Stomach (tissue), 9 donors: ENCODE measurements around the gene TMTC2. TPM values are rescaled to one million over a fixed set of nuclear protein-coding genes. Genes with fewer than 3 reads are reported as not detected.

ENCODE experiments used
- DNase-seq, 2 donors: peaks; one replicate each; pipeline versions ENCODE4 v3.0.0 to v3.0.0-alpha.2; 2013 to 2019
- H3K27ac ChIP-seq, 5 donors: fragments of 200-600 bp in 4 of 5; sonication (generic) in 4 of 5; one replicate each; pipeline ENCODE4 v1.5.1; 2013 to 2019; ENCODE audit warnings: mild to moderate bottlenecking in 1 of 5, moderate library complexity in 1 of 5
- H3K27me3 ChIP-seq, 3 donors: fragments of 200-600 bp; sonication (generic); one replicate each; pipeline ENCODE4 v1.5.1; 2017 to 2019; ENCODE audit warnings: mixed run types in 1 of 3
- H3K36me3 ChIP-seq, 4 donors: fragments of 200-600 bp; sonication (generic); 1 replicate in 3 of 4; 2 replicates in 1 of 4; pipeline ENCODE4 v1.5.1; 2016 to 2019
- H3K4me1 ChIP-seq, 4 donors: fragments of 200-600 bp; sonication (generic); one replicate each; pipeline ENCODE4 v1.5.1; 2016 to 2019
- H3K4me3 ChIP-seq, 4 donors: fragments of 200-600 bp; sonication (generic) in 3 of 4; one replicate each; pipeline ENCODE4 v1.5.1; 2016 to 2019; ENCODE audit warnings: mild to moderate bottlenecking in 1 of 4
- H3K9me3 ChIP-seq, 4 donors: fragments of 200-600 bp; sonication (generic); one replicate each; pipeline ENCODE4 v1.5.1; 2016 to 2019
- EP300 ChIP-seq: sonication (generic); formaldehyde crosslinking; IDR thresholded peaks from one replicate; pipeline ENCODE4 v1.6.1; 2017; ENCODE audit warnings: antibody characterized with exemption
- POLR2A ChIP-seq, 4 donors: fragments of 450-650 bp; IDR thresholded peaks; one replicate each; pipeline ENCODE4 v1.6.1; 2016; ENCODE audit warnings: antibody characterized with exemption in 4 of 4, control low read depth in 2 of 4, mild to moderate bottlenecking in 1 of 4, moderate library complexity in 1 of 4
- POLR2AphosphoS5 ChIP-seq, 3 donors: sonication (generic); formaldehyde crosslinking; IDR thresholded peaks; one replicate each; pipeline ENCODE4 v1.6.1; 2016; ENCODE audit warnings: antibody characterized with exemption in 3 of 3
- WGBS, 5 donors: extraction: QIAGEN DNeasy Blood & Tissue Kit in 3 of 5; methylation state at CpG; one replicate each; pipeline versions ENCODE4 v1.1.5 to v1.1.7; 2013 to 2018; 5-methylcytosine and 5-hydroxymethylcytosine counted together
- intact Hi-C: fragments of 100-400 bp; cut with DNase I; formaldehyde crosslinking; loops from one replicate; pipeline ENCODE4 v1.15.1; 2023; ENCODE audit warnings: low total_unique reads
- polyA plus RNA-seq, 3 donors: library from polyadenylated mRNA; stranded (reverse); fragments of 200-250 nt; gene quantifications; one replicate each; pipeline ENCODE4 v1.2.3, GENCODE V29; 2013
- total RNA-seq, 5 donors: library from RNA; depleted of rRNA; stranded (reverse); fragments of >200 nt; gene quantifications; one replicate each; pipeline versions ENCODE4 v1.1.0 to v1.2.3, GENCODE V29; 2014 to 2016
- TF ChIP-seq, protein P1 (sequence below), 7 experiments: fragments of 450-650 bp in 4 of 7; fragments of 200-600 bp in 3 of 7; sonication (generic) in 3 of 7; IDR thresholded peaks; one replicate each; pipeline ENCODE4 v1.5.1; 2016 to 2019; ENCODE audit warnings: antibody characterized with exemption in 7 of 7, control low read depth in 2 of 7, mild to moderate bottlenecking in 1 of 7
- donor health status: healthy with polysubstance abuse.
- donor health status: Bipolar disorder and iron deficiency.
- donor health status: healthy.

TMTC2 gene
- total and polyA plus RNA-seq, 8 donors, result 6.1 to 60.0 (median 27.5) TPM

- Histone ChIP-seq H3K27me3 (no peaks in the 10 kb centered on the region), H3K27ac (no peak overlapping the region), H3K36me3 (no peaks in the 10 kb centered on the region), H3K4me3 (no peak overlapping the region), H3K4me1 (peaks cover 0 to 10% (median 0%) of the 10 kb centered on the region in 4 donors), H3K9me3 (no peaks in the 10 kb centered on the region)
- intact Hi-C loops, result no loop called here
- 31 to 50% (median 38%) methylated on average over 4 of the region's 4 CpGs for WGBS, 5 donors
- TF ChIP-seq POLR2A (IDR thresholded peaks at IDR 0.05) (no peak), EP300 (no peak), POLR2AphosphoS5 (IDR thresholded peaks at IDR 0.05) (no peak)
- TF ChIP-seq, protein P1, sequence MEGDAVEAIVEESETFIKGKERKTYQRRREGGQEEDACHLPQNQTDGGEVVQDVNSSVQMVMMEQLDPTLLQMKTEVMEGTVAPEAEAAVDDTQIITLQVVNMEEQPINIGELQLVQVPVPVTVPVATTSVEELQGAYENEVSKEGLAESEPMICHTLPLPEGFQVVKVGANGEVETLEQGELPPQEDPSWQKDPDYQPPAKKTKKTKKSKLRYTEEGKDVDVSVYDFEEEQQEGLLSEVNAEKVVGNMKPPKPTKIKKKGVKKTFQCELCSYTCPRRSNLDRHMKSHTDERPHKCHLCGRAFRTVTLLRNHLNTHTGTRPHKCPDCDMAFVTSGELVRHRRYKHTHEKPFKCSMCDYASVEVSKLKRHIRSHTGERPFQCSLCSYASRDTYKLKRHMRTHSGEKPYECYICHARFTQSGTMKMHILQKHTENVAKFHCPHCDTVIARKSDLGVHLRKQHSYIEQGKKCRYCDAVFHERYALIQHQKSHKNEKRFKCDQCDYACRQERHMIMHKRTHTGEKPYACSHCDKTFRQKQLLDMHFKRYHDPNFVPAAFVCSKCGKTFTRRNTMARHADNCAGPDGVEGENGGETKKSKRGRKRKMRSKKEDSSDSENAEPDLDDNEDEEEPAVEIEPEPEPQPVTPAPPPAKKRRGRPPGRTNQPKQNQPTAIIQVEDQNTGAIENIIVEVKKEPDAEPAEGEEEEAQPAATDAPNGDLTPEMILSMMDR (IDR thresholded peaks at IDR 0.05), result no peak
- no peak for DNase-seq
Measured at GRCh38 chr12:83157604-83158003, 470.9 kb downstream of the TMTC2 start.

DNA sequence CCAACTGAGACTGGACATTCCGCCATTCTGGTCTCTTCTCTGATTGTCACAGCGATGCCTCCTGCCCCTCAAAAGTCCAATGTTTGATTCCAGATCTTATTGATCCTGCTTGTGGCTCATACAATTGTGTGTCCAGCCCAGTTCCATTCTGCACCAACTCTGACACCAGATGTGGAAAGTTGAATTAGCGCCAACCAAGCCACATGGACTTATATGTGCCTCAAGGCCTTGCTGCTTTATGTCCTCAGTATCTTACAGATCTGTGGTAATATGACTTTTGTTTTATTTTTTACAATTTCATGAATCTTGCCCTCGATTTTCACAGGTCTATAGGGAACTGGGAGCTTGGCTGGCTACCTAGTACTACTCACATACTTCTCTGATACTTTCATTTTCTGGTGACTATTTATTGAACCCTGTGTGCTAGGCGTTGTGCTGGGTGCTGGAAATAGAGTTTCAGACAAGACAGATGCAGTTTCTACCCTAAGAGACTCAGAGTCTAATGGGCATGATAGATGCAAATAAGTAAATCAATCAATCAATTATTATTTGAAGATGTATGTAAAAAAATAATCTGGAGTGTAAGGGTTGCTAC lies 472.0 kb downstream of the TMTC2 start:
- H3K27ac ChIP-seq, result no peak overlapping the region
- WGBS, 5 donors, result 85 to 90% (median 89%) methylated on average over 5 of the region's 5 CpGs
- no peak for TF ChIP-seq POLR2AphosphoS5 (IDR thresholded peaks at IDR 0.05)
- TF ChIP-seq, protein P1 (IDR thresholded peaks at IDR 0.05), result no peak
- no peak for TF ChIP-seq EP300
- no peak for TF ChIP-seq POLR2A (IDR thresholded peaks at IDR 0.05)
- no peaks in the 10 kb centered on the region for H3K36me3 ChIP-seq
- no peak overlapping the region for H3K4me3 ChIP-seq
- DNase-seq, result no peak
- intact Hi-C loops, result no loop called here
- H3K27me3 ChIP-seq, result no peaks in the 10 kb centered on the region
- no peaks in the 10 kb centered on the region for H3K9me3 ChIP-seq
- peaks cover 0 to 10% (median 0%) of the 10 kb centered on the region in 4 donors for H3K4me1 ChIP-seq

GRCh38 chr12:83161456-83161855 lies 474.8 kb downstream of the TMTC2 start:
- no peak overlapping the region for H3K27ac ChIP-seq
- no peaks in the 10 kb centered on the region for H3K27me3 ChIP-seq
- no peaks in the 10 kb centered on the region for H3K36me3 ChIP-seq
- peaks cover 0 to 10% (median 0%) of the 10 kb centered on the region in 4 donors for H3K4me1 ChIP-seq
- DNase-seq, result no peak
- intact Hi-C loops, result no loop called here
- no peaks in the 10 kb centered on the region for H3K9me3 ChIP-seq
- TF ChIP-seq, protein P1 (IDR thresholded peaks at IDR 0.05), result no peak
- TF ChIP-seq EP300 (no peak), POLR2AphosphoS5 (IDR thresholded peaks at IDR 0.05) (no peak), POLR2A (IDR thresholded peaks at IDR 0.05) (no peak)
- WGBS, 5 donors, result 83 to 100% (median 88%) methylated on average over 1 of the region's 1 CpG
- no peak overlapping the region for H3K4me3 ChIP-seq

- no peaks in the 10 kb centered on the region for H3K36me3 ChIP-seq
- DNase-seq, result no peak
- TF ChIP-seq, protein P1 (IDR thresholded peaks at IDR 0.05), result no peak
- no peak for TF ChIP-seq EP300
- TF ChIP-seq POLR2AphosphoS5 (IDR thresholded peaks at IDR 0.05), result no peak
- TF ChIP-seq POLR2A (IDR thresholded peaks at IDR 0.05), result no peak
- intact Hi-C loops, result no loop called here
- H3K27ac ChIP-seq, result no peak overlapping the region
- 76 to 100% (median 90%) methylated on average over 1 of the region's 1 CpG for WGBS, 5 donors
- H3K27me3 ChIP-seq, result no peaks in the 10 kb centered on the region
- no peak overlapping the region for H3K4me3 ChIP-seq
- peaks cover 0 to 6% (median 0%) of the 10 kb centered on the region in 4 donors for H3K4me1 ChIP-seq
- no peaks in the 10 kb centered on the region for H3K9me3 ChIP-seq
Measured at GRCh38 chr12:83168751-83169150, 482.0 kb downstream of the TMTC2 start.
